GM21529 (cell line): ENCODE measurements around the gene MUC16.
"Not testable (repeated sequence)": the region's sequence is repeated elsewhere in the genome, so short reads cannot be mapped to it uniquely, and the experiment has no call there.

Source experiments
- ATAC-seq: cut with Tn5 transposase; IDR thresholded peaks from one replicate; pipeline ENCODE4 v1.9.1; 2021; ENCODE audit not compliant: unreplicated experiment

Gene MUC16

GRCh38 chr19:9009935-9010651 is at the start of gene MUC16:
TSS of gene MUC16 (minus strand) at chr19:9010409.
- ATAC-seq = no peak

GRCh38 chr19:9058905-9059667 is 48.9 kb upstream of the MUC16 start:
- ATAC-seq = no peak

GRCh38 chr19:9057505-9058258 is 47.5 kb upstream of the MUC16 start:
- no peak for ATAC-seq

GRCh38 chr19:9056131-9056530 is 45.9 kb upstream of the MUC16 start:
- ATAC-seq = not testable (repeated sequence)

- no peak for ATAC-seq
These were observed 44.6 kb upstream of the MUC16 start for GRCh38 chr19:9054765-9055164.

- no peak for ATAC-seq
These were observed 44.0 kb upstream of the MUC16 start for GRCh38 chr19:9054207-9054606.

GRCh38 chr19:9053674-9054073 is 43.5 kb upstream of the MUC16 start:
- not testable (repeated sequence) for ATAC-seq

GRCh38 chr19:9052894-9053293 is 42.7 kb upstream of the MUC16 start:
- no peak for ATAC-seq

GRCh38 chr19:9046694-9047093 is 36.5 kb upstream of the MUC16 start:
- ATAC-seq = no peak

- no peak for ATAC-seq
These were observed 34.2 kb upstream of the MUC16 start for GRCh38 chr19:9044449-9044848.

GRCh38 chr19:9043524-9043923 is 33.3 kb upstream of the MUC16 start:
- ATAC-seq = no peak

- no peak for ATAC-seq
These were observed 30.8 kb upstream of the MUC16 start for GRCh38 chr19:9041023-9041422.

- no peak for ATAC-seq
These were observed 29.9 kb upstream of the MUC16 start for GRCh38 chr19:9040131-9040530.

GRCh38 chr19:9039728-9040127 is 29.5 kb upstream of the MUC16 start:
- ATAC-seq = no peak

- no peak for ATAC-seq
These were observed 27.3 kb upstream of the MUC16 start for GRCh38 chr19:9037400-9038062.

- ATAC-seq = no peak
These were observed 22.0 kb upstream of the MUC16 start for GRCh38 chr19:9032136-9032631.

- ATAC-seq = no peak
These were observed 8.1 kb upstream of the MUC16 start for GRCh38 chr19:9018163-9018875.

- ATAC-seq = no peak
These were observed 4.6 kb upstream of the MUC16 start for GRCh38 chr19:9014803-9015202.

- ATAC-seq = no peak
These were observed 3.8 kb upstream of the MUC16 start for GRCh38 chr19:9013988-9014387.

- ATAC-seq = no peak
These were observed 1.7 kb upstream of the MUC16 start for GRCh38 chr19:9011875-9012274.
